OCI-LY3 (cell line): Measurements from ENCODE around the gene TNK2.

ENCODE experiments used
- H2AFZ ChIP-seq: fragments of 200-600, 300-600 bp; shearing (Covaris generic); 2 replicates; pipeline ENCODE4 v1.6.0; 2014; ENCODE audit warnings: antibody characterized with exemption, low read depth, low read length
- H3K27ac ChIP-seq: fragments of 200-600, 300-600 bp; sonication (generic); 2 replicates; pipeline ENCODE4 v1.5.1; 2014; ENCODE audit warnings: mild to moderate bottlenecking, low read length, moderate library complexity, mixed read lengths
- H3K27me3 ChIP-seq: fragments of 200-600, 300-600 bp; sonication (generic); 2 replicates; pipeline ENCODE4 v1.6.1; 2014; ENCODE audit warnings: low read depth, low read length, mixed read lengths
- H3K36me3 ChIP-seq: fragments of 200-600, 300-600 bp; sonication (generic); replicated peaks from 2 replicates; pipeline ENCODE3; 2014; ENCODE audit warnings: low read depth, low read length, mixed read lengths
- H3K4me1 ChIP-seq: fragments of 300-600, 200-600 bp; sonication (generic); 2 replicates; pipeline ENCODE4 v1.6.1; 2014; ENCODE audit warnings: low read length, mixed read lengths
- H3K4me2 ChIP-seq: fragments of 200-600, 300-600 bp; sonication (generic); 2 replicates; pipeline ENCODE4 v1.6.1; 2014; ENCODE audit warnings: low read length, mixed read lengths
- H3K4me3 ChIP-seq: fragments of 300-600, 200-600 bp; sonication (generic); 2 replicates; pipeline ENCODE4 v1.5.1; 2014; ENCODE audit warnings: antibody characterized with exemption, mild to moderate bottlenecking, low read length, moderate library complexity
- H3K79me2 ChIP-seq: fragments of 300-600, 200-600 bp; shearing (Covaris generic); 2 replicates; pipeline ENCODE4 v1.6.1; 2014; ENCODE audit warnings: mild to moderate bottlenecking, low read length, mixed read lengths
- H3K9ac ChIP-seq: fragments of 300-600, 200-600 bp; shearing (Covaris generic); 2 replicates; pipeline ENCODE4 v1.6.0; 2014; ENCODE audit warnings: mild to moderate bottlenecking, low read length, moderate library complexity
- H3K9me3 ChIP-seq: fragments of 200-600, 300-600 bp; shearing (Covaris generic); 2 replicates; pipeline ENCODE4 v1.6.1; 2014; ENCODE audit warnings: low read length, mixed read lengths; ENCODE audit not compliant: insufficient read depth
- H4K20me1 ChIP-seq: fragments of 200-600, 300-600 bp; sonication (generic); 2 replicates; pipeline ENCODE4 v1.6.1; 2016; ENCODE audit warnings: low read length, mixed read lengths; ENCODE audit not compliant: insufficient read depth
- EZH2phosphoT487 ChIP-seq: fragments of 200-600 bp; shearing (Covaris generic); IDR thresholded peaks from 2 replicates; pipeline ENCODE4 v1.6.1; 2018; ENCODE audit warnings: antibody characterized with exemption, mixed run types, low read depth
- TF ChIP-seq, protein P1 (sequence below): fragments of 200-600, 300-600 bp; sonication (generic); IDR thresholded peaks from 2 replicates; pipeline ENCODE4 v1.5.1; 2014; ENCODE audit warnings: antibody characterized with exemption, low read length, low read depth

The TNK2 gene

GRCh38 chr3:195868866-195869412, 39.4 kb downstream of the TNK2 start:
- TF ChIP-seq, protein P1, sequence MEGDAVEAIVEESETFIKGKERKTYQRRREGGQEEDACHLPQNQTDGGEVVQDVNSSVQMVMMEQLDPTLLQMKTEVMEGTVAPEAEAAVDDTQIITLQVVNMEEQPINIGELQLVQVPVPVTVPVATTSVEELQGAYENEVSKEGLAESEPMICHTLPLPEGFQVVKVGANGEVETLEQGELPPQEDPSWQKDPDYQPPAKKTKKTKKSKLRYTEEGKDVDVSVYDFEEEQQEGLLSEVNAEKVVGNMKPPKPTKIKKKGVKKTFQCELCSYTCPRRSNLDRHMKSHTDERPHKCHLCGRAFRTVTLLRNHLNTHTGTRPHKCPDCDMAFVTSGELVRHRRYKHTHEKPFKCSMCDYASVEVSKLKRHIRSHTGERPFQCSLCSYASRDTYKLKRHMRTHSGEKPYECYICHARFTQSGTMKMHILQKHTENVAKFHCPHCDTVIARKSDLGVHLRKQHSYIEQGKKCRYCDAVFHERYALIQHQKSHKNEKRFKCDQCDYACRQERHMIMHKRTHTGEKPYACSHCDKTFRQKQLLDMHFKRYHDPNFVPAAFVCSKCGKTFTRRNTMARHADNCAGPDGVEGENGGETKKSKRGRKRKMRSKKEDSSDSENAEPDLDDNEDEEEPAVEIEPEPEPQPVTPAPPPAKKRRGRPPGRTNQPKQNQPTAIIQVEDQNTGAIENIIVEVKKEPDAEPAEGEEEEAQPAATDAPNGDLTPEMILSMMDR: no peak
- no peak for TF ChIP-seq EZH2phosphoT487
- Histone ChIP-seq H3K27me3 (no peaks in the 10 kb centered on the region), H3K4me1 (no peaks in the 10 kb centered on the region), H3K36me3 (no peaks in the 10 kb centered on the region), H3K27ac (no peak overlapping the region), H3K9ac (no peak overlapping the region), H2AFZ (no peak overlapping the region), H3K4me2 (no peak overlapping the region), H3K9me3 (no peaks in the 10 kb centered on the region), H3K79me2 (no peaks in the 10 kb centered on the region), H4K20me1 (no peaks in the 10 kb centered on the region), H3K4me3 (no peak overlapping the region)

- no peak for TF ChIP-seq EZH2phosphoT487
- TF ChIP-seq, protein P1: no peak
- Histone ChIP-seq H3K36me3 (no peaks in the 10 kb centered on the region), H3K79me2 (no peaks in the 10 kb centered on the region), H3K27ac (no peak overlapping the region), H3K27me3 (no peaks in the 10 kb centered on the region), H4K20me1 (no peaks in the 10 kb centered on the region), H2AFZ (no peak overlapping the region), H3K4me3 (no peak overlapping the region), H3K9me3 (no peaks in the 10 kb centered on the region), H3K9ac (no peak overlapping the region), H3K4me2 (no peak overlapping the region), H3K4me1 (no peaks in the 10 kb centered on the region)
Measured at GRCh38 chr3:195868336-195868865, 40.0 kb downstream of the TNK2 start.

DNA sequence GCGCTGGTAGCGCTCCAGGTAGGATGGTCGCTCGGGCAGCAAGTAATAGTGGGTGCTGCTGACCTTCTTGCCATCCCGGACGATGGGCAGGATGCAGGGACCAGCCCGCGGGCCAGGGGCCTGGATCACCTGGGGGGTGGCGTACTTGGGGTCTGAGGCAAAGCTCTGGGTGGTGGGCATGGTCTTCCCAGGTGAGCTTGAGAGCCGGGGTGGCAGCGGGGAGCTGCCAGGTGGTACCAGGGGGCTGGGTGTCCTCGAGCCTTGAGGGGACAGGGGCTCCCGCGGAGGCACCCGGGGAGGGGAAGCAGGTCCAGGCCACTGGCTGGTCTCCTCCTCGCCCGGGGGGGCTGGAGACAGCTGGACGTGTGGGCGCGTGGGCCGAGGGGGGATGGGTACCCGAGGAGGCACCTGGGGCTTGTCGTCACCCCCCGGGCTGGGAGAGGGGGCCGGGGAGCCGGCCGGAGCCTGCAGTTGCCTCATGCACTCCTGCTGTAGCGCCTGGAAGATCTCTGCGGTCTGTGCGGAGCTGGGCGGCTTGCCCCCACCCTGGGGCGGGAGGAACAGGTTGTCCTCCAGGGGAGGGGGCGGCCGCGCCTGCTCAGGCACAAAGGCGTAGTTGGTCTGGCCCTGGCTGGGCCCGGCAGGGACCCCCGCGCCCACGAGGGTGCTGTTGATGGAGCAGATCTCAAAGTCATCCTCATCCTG, 40.6 kb downstream of the TNK2 start:
- no peak overlapping the region for H3K4me2 ChIP-seq
- H3K79me2 ChIP-seq: no peaks in the 10 kb centered on the region
- H2AFZ ChIP-seq: no peak overlapping the region
- no peaks in the 10 kb centered on the region for H4K20me1 ChIP-seq
- H3K36me3 ChIP-seq: no peaks in the 10 kb centered on the region
- H3K9me3 ChIP-seq: no peaks in the 10 kb centered on the region
- H3K27ac ChIP-seq: no peak overlapping the region
- no peak overlapping the region for H3K9ac ChIP-seq
- H3K4me1 ChIP-seq: no peaks in the 10 kb centered on the region
- no peak overlapping the region for H3K4me3 ChIP-seq
- TF ChIP-seq, protein P1: no peak
- H3K27me3 ChIP-seq: no peaks in the 10 kb centered on the region

GRCh38 chr3:195866686-195867511, 41.5 kb downstream of the TNK2 start:
- Histone ChIP-seq H3K79me2 (no peaks in the 10 kb centered on the region), H3K27ac (no peak overlapping the region), H3K4me3 (no peak overlapping the region), H3K4me2 (no peak overlapping the region), H3K27me3 (no peaks in the 10 kb centered on the region), H3K36me3 (no peaks in the 10 kb centered on the region), H2AFZ (no peak overlapping the region), H4K20me1 (no peaks in the 10 kb centered on the region), H3K9me3 (no peaks in the 10 kb centered on the region), H3K9ac (no peak overlapping the region), H3K4me1 (no peaks in the 10 kb centered on the region)
- TF ChIP-seq, protein P1: no peak
- no peak for TF ChIP-seq EZH2phosphoT487
